ENCODE measurements around the gene TRMT61B. TPM values are rescaled to one million over a fixed set of nuclear protein-coding genes. Genes with fewer than 3 reads are reported as not detected.

TRMT61B gene
- total and polyA plus RNA-seq, 4 donors, result 9.6 to 30.7 (median 15.8) TPM

DNA sequence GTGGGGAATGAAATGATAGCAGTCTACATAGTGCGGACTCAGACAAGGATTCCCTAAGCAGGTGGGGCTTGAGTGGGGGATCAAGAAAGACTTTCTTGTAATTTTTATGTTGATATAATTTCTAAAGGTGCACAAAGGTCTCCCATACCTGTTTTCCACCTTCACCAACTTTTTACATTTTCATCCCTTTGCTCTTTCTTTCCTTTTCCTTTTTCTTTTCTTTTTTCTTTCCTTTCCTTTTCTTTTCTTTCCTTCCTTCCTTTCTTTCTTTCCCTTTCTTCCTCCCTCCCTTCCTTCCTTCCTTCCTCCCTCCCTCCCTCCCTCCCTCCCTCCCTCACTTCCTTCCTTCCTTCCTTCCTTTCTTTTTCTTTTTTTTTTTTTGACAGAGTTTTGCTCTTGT lies 10.1 kb upstream of the TRMT61B start:
- Histone ChIP-seq H3K9me3 (ENCODE audit: control insufficient read depth in 4 of 4, insufficient read depth in 3 of 4, low read length in 3 of 4) (no peaks in the 10 kb centered on the region), H3K36me3 (ENCODE audit: control insufficient read depth in 4 of 4, insufficient read depth in 4 of 4, low read length in 4 of 4) (no peaks in the 10 kb centered on the region), H3K4me3 (no peak overlapping the region), H3K9ac (ENCODE audit: insufficient read depth in 1 of 2, low read length in 2 of 2) (no peak overlapping the region), H3K27ac (ENCODE audit: low read depth in 1 of 2, low read length in 1 of 2) (no peak overlapping the region), H3K27me3 (ENCODE audit: control insufficient read depth in 3 of 3, insufficient read depth in 3 of 3, low read length in 2 of 3) (peaks cover 0 to 11% (median 0%) of the 10 kb centered on the region in 3 donors), H3K4me1 (ENCODE audit: control insufficient read depth in 5 of 5, insufficient read depth in 5 of 5, low read length in 5 of 5) (no peaks in the 10 kb centered on the region)
- DNase-seq (no peak), ATAC-seq (ENCODE audit: insufficient read depth, low FRiP score) (no peak)
- TF ChIP-seq, protein P1, sequence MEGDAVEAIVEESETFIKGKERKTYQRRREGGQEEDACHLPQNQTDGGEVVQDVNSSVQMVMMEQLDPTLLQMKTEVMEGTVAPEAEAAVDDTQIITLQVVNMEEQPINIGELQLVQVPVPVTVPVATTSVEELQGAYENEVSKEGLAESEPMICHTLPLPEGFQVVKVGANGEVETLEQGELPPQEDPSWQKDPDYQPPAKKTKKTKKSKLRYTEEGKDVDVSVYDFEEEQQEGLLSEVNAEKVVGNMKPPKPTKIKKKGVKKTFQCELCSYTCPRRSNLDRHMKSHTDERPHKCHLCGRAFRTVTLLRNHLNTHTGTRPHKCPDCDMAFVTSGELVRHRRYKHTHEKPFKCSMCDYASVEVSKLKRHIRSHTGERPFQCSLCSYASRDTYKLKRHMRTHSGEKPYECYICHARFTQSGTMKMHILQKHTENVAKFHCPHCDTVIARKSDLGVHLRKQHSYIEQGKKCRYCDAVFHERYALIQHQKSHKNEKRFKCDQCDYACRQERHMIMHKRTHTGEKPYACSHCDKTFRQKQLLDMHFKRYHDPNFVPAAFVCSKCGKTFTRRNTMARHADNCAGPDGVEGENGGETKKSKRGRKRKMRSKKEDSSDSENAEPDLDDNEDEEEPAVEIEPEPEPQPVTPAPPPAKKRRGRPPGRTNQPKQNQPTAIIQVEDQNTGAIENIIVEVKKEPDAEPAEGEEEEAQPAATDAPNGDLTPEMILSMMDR (IDR thresholded peaks at IDR 0.05; ENCODE audit: control extremely low read depth, extremely low read depth), result no peak
- 82 to 87% methylated on average over 1 of the region's 1 CpG for WGBS, 2 donors

DNA sequence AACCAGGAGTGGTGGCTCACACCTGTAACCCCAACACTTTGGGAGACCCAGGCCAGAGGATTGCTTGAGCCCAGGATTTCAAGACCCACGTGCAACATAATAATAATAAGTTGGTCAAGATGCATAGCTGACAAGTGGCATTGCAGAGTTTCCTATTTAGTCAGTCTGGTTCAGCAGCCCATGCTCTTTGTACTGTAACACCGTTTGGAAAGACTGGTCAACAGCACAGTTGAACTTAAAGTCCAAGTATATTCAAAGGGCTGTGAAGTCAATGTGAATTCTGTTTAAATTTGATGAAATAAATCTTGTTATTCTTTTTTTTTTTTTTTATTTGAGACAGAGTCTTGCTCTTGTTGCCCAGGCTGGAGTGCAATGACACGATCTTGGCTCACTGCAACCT lies 1.5 kb upstream of the TRMT61B start:
- TF ChIP-seq, protein P1 (IDR thresholded peaks at IDR 0.05; ENCODE audit: control extremely low read depth, extremely low read depth), result no peak
- Histone ChIP-seq H3K4me1 (ENCODE audit: control insufficient read depth in 5 of 5, insufficient read depth in 5 of 5, low read length in 5 of 5) (peaks cover 6 to 17% (median 9%) of the 10 kb centered on the region in 5 donors), H3K27me3 (ENCODE audit: control insufficient read depth in 3 of 3, insufficient read depth in 3 of 3, low read length in 2 of 3) (peaks cover 0 to 5% (median 0%) of the 10 kb centered on the region in 3 donors), H3K9me3 (ENCODE audit: control insufficient read depth in 4 of 4, insufficient read depth in 3 of 4, low read length in 3 of 4) (no peaks in the 10 kb centered on the region), H3K36me3 (ENCODE audit: control insufficient read depth in 4 of 4, insufficient read depth in 4 of 4, low read length in 4 of 4) (peaks cover 0 to 6% (median 2%) of the 10 kb centered on the region in 4 donors), H3K9ac (ENCODE audit: insufficient read depth in 1 of 2, low read length in 2 of 2) (no peak overlapping the region), H3K4me3 (no peak overlapping the region), H3K27ac (ENCODE audit: low read depth in 1 of 2, low read length in 1 of 2) (no peak overlapping the region)
- ATAC-seq (ENCODE audit: insufficient read depth, low FRiP score) (no peak), DNase-seq (no peak)
- WGBS, 2 donors, result 78 to 85% methylated on average over 2 to 3 of the region's 3 CpGs

DNA sequence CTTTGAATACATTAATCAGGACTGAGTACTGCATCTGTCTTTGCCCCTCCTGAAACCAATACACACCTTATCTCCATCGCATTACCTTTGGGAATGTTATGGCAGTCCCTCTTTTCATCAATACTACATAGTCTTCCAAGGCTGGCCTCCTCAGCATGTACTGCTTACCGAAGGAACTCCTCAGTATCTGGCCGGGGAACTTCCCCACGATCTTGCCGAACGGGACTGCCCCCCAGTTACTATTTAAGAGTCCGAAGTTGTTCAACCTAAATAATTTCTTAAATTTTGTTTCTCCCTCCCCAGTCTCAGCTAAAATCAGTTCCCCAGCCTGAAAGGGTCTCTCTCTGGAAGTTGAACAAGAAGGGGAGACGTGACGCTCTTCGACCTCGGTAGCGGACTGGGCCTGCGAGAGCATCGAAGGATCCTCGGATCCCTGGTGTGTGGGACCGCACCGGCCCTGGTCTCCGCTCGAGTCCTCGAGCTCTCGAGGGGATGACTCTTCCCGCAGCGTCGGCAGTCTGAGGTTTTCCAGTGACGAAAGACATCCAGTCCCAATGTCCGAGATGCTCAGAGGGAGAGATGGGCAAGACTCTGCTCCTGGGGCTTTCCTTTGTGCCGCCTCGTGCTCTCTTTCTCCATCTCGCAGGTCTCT lies 489 bp downstream of the TRMT61B start:
- Histone ChIP-seq H3K27ac (ENCODE audit: low read depth in 1 of 2, low read length in 1 of 2) (peak overlapping the region; percentile 75 to 89), H3K9me3 (ENCODE audit: control insufficient read depth in 4 of 4, insufficient read depth in 3 of 4, low read length in 3 of 4) (no peaks in the 10 kb centered on the region), H3K36me3 (ENCODE audit: control insufficient read depth in 4 of 4, insufficient read depth in 4 of 4, low read length in 4 of 4) (peaks cover 0 to 6% (median 2%) of the 10 kb centered on the region in 4 donors), H3K4me3 (peak overlapping the region; percentile 61), H3K9ac (ENCODE audit: insufficient read depth in 1 of 2, low read length in 2 of 2) (peak overlapping the region; percentile 84 to 96), H3K4me1 (ENCODE audit: control insufficient read depth in 5 of 5, insufficient read depth in 5 of 5, low read length in 5 of 5) (peaks cover 6 to 17% (median 9%) of the 10 kb centered on the region in 5 donors), H3K27me3 (ENCODE audit: control insufficient read depth in 3 of 3, insufficient read depth in 3 of 3, low read length in 2 of 3) (no peaks in the 10 kb centered on the region)
- no peak for DNase-seq
- TF ChIP-seq, protein P1 (IDR thresholded peaks at IDR 0.05; ENCODE audit: control extremely low read depth, extremely low read depth), result no peak
- peak; percentile 21 for ATAC-seq (ENCODE audit: insufficient read depth, low FRiP score)
- 0% methylated on average over 29 of the region's 29 CpGs for whole genome bisulfite sequencing, 2 donors

Measured in lung (tissue), 12 donors.